Endometrium (tissue), 2 donors: ENCODE results near the gene PIP5K1B.

Source experiments
- FAIRE-seq: peaks from 2 replicates; lab custom pipeline; 2012; peaks lifted over from hg19 to GRCh38; lab: Jason Lieb, UNC
- donor health status: control.
- donor health status: control.

The PIP5K1B gene

GRCh38 chr9:68819065-68819464 is 114.0 kb downstream of the PIP5K1B start:
- FAIRE-seq: no peak

GRCh38 chr9:68821911-68822310 is 116.9 kb downstream of the PIP5K1B start:
- peak; percentile 31 for FAIRE-seq

DNA sequence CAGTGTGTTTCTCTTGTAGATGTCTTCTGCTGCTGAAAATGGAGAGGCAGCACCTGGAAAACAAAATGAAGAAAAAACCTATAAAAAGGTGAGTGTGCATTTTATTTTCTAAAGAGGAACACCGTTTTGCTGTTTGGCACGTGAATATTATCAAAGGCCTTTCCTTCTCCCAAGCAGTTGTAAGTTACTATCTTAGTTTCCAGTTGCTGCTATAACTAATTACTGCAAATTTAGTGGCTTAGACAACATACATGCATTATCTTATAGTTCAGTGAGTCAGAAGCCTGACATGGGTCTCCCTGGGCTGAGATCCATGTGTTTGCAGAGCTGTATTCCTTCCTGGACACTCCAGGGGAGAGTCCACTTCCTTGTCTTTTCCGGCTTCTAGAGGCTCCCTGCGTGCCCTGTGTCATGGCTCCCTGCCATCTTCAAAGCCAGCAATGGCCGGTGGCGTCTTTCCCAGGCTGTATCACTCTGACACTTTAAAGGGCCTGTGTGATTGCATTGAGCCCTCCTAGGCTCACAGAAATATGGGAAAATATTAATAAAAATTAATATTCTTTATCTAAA is 117.6 kb downstream of the PIP5K1B start:
- FAIRE-seq: no peak

DNA sequence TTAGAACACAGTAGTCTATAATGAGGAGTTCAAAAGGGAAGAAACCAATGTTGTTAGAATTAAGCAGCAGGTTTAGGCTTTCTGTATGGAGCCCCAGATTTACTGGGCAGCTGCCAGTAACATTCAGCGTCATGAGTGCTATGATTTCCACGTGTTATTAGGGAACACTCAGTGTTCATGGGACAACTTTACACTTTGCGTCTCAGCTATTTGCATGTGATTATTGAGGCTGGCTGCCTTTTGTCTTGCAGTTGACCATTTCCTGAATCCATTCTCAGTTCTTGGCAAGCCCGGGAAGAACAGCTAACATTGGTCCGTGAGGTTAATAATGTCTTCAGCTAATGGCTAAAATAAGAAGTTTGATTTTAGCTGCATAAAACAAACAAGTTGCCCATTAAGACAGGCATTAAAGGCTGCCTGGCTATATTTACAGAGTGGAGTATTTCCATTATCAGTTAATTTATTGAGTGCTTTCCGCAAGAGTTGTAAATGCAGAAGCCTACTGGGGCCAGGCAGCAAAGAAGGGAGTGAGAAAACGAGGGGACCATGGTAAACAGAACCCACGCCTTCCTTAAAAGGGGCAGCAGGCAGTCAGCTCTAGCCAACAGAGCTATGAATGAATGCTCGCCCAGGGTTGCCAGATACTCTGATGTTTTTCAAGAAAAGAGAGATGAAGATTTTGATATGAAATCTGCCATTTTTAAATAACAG is 120.9 kb downstream of the PIP5K1B start:
- FAIRE-seq: no peak

- FAIRE-seq: no peak
Observed at GRCh38 chr9:68827837-68828744, 123.1 kb downstream of the PIP5K1B start.

- FAIRE-seq: no peak
Observed at GRCh38 chr9:68832101-68832500, 127.1 kb downstream of the PIP5K1B start.

DNA sequence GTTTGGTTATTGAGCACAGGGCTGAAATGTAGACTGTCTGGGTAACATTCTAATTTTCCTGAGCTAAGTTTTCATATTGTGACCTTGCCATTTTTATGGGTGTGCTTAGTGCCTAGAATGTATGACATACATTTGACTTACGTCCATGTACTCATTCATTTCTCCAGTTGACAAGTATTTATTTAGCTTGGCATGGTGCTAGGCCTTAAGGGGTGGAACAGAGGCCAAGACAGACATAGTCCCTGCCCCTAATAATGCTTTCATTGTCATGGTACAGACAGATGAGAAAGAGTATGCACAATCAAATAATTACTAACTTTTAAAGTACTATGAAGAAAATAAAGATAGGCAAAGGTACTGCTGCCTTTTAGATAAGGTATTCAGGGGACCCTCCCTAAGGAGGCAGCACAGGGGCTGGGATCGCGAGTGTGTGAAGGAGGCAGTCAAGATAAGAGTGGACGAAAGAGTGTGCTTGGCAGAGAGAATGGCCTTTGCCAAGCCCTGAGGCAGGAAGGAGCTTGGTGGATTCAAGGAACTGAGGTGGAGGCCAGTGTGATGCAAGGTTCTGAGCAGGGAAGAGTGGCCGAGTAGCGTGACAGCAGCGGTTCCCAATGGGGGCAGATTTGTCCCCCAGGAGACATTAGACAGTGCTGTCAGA is 128.0 kb downstream of the PIP5K1B start:
- no peak for FAIRE-seq

GRCh38 chr9:68834931-68835520 is 130.0 kb downstream of the PIP5K1B start:
- FAIRE-seq: no peak

- FAIRE-seq: no peak
Observed at GRCh38 chr9:68836788-68837187, 131.7 kb downstream of the PIP5K1B start.

GRCh38 chr9:68838245-68838644 is 133.2 kb downstream of the PIP5K1B start:
- peak; percentile 39 for FAIRE-seq

DNA sequence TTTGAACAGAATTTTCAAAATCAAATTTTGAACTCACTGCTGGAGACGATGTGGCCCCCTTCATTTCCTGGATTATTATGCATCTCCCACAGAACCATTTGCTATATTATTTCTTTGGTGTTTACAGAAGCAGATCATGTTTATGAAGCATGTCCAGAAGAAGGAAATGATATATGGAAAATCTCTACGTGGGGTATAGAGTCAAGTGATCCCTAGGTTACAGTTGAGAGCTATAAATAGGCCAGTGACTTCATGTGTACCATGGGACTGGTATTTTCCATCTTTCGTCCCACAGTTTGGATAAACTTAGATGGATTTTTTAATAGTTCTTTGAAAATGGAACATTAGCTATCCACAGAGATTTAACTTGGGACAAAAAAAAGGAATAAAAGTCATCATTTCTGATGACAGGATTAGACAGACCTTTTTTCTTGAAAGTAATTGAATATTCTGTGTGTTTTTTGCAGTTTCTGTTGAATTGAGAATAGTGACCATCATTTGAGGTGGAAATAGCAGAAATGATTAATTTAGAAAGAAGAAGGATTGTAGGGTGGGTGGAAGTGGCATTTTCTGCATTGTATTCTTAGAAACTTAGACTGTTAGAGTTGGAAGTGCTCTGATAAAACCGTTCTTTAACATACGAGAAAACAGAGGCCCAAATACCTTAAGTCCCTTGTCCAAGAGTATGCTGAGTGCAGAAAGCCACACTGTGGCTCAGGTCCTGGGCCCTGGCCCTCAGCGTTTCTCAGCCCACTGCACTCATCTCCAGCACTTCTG is 136.4 kb downstream of the PIP5K1B start:
- no peak for FAIRE-seq

- FAIRE-seq: no peak
Observed at GRCh38 chr9:68842568-68842967, 137.5 kb downstream of the PIP5K1B start.

GRCh38 chr9:68843239-68843638 is 138.2 kb downstream of the PIP5K1B start:
- FAIRE-seq: no peak

- no peak for FAIRE-seq
Observed at GRCh38 chr9:68844157-68844556, 139.1 kb downstream of the PIP5K1B start.

DNA sequence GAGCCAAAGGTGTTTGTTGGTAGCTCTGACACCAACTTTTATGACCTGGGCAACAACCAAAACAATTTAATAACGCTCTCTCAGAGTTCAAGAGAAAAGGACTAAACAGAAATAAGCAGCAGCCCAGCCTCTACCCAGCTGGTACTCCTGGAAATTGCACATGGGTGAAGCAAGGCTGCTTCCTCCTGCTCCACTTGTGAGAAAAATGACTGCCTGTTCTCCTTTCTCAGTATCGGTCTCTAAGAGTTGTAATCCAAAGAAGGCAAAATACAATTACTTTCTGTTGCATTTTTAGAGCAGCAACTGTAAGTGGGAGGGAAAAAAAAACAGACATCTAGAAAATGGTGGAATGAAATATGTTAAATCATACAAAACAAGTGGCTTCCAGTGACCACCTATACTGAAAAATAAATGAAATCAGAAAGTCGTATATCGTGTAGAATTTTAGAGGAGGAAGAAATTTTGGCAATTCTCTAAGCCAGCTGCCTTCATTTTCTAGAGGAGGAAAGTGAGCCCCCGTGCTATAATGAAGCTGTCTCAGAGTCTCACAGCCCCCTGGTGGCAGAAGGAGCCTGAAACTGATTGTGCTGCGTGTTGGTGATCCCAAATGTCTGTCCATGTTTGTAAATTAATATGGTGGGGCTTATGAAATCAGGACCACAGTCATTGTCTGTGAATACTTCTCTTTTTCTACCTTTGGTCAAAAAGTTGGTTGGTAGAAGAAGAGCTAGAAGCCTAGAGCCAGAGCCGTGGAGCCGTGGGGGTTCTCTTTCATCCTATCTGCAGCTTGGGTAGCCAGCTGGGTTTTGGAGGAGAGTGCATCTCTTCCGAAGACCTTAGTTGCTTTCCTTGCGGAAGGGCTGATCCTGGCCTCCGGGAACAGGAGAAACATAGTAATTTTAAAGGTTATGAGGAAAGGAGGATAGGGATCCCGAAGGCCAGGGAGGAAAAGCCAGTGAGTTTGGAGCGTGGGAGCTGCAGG is 139.9 kb downstream of the PIP5K1B start:
- no peak for FAIRE-seq

DNA sequence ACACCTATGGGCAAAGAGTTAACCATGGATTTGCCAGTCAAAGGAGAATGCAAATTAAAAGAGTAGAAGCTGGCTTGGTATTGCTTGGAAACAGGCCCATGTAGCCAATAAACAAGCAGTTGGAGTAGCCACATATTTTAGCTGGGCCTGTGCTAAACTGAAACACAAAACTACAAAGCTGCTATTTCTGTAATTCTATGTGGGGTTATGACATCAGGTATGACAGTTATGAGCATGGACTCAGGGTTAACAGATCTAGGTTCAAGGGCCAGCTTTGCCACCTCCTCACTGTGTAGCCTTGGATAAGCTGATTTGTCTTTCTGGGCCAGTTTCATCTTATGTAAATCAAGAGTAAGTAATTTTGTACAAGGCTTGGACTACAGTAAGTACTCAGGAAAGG is 142.7 kb downstream of the PIP5K1B start:
- FAIRE-seq: no peak

- no peak for FAIRE-seq
Observed at GRCh38 chr9:68851657-68852056, 146.6 kb downstream of the PIP5K1B start.

DNA sequence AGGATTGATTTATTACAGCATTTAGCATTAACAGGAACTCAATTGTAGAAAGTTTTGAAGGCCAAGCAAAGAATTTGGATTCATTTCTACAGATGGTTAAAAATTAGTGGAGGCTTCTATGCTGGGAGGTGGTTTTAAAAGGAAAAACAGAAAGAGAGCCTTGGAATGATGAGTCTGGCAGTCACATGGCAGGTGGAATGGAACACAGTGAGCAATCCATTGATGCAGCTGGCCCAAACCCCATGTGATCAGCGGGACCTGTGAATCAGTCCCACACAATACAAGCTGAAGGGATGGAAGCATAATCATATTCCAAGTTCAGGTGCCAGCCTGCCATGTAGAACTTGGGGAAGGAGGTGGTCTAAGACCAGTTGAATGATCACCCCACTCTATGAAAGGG is 147.9 kb downstream of the PIP5K1B start:
- no peak for FAIRE-seq

DNA sequence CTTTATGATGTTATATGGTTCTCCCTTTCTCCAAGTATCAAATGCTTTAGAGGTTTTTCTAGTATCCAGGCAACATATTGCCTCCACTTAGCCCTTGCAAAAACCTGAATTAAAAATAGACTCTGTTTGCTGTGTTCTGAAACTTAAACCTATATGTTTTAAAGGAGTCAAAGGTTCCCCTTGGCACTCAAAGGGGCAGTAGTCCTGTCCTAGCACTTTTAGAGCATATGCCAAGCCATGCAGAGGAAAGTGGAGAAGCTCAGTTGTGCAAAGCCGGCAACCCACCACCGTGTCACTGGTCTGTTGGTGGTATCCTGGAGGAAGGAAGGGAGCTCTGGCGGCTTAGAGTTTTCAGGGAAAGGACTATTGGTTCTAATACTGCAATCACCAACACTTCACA is 154.3 kb downstream of the PIP5K1B start:
- FAIRE-seq: no peak

DNA sequence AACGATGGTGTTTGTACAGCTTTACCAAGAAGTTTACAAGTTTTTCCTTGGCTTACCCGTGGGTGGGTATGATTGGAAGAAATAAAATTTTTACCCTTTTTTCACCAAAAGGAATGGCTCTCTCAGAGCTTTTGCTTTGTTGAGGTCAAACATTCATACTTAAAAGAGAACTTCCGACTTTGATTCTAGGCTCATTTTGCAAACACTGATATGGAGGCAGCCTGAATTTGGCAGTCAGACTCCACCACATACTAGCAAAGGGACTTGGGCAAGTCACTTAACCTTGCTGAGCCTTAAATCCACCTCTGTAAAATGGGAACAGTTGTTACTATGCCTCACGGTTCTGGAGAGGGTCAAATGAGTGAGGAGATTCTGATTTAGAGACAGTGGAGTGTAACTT is 155.4 kb downstream of the PIP5K1B start:
- FAIRE-seq: no peak
